UCSD-AML1 (cell line): ENCODE measurements around the gene IKBKG.
"Not testable (repeated sequence)": the region's sequence is repeated elsewhere in the genome, so short reads cannot be mapped to it uniquely, and the experiment has no call there.

Source experiments
- DNase-seq: peaks from one replicate; lab custom pipeline; 2025; ENCODE audit not compliant: unreplicated experiment; lab: John Stamatoyannopoulos, UW

Gene IKBKG

DNA sequence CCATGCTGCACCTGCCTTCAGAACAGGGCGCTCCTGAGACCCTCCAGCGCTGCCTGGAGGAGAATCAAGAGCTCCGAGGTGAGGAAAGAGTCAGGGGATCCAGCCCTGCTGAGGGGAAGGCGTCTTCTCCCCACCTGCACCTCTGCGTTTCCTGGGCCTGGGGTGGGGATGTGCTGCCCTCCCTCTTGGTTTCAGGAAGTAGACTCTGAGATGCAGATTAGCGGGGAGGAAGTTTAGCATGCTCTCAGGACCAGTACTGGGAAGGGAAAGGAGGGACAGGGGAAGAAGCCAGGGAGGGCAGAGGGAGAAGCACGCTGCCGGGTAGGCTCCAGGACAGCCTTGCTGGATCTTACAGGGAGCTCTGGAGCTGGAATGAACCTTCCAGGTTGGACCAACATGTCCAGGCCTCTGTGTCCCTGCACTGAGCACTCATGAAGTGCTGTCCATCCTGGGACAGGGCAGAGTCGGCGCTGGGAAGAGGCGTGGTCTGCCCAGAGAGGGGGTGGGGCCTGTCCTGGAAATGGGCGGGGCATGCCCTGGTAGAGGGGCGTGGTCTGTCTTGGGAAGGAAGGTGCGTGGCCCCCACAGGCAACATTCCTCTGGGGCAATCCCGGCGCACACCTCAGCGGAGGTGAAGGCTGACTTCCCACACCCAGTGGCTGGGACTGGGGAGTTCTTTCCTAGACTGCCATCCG, 4.8 kb downstream of the IKBKG start:
- not testable (repeated sequence) for DNase-seq

GRCh38 chrX:154558060-154558690, 10.8 kb downstream of the IKBKG start:
- not testable (repeated sequence) for DNase-seq

GRCh38 chrX:154558896-154559295, 11.5 kb downstream of the IKBKG start:
- DNase-seq: not testable (repeated sequence)

DNA sequence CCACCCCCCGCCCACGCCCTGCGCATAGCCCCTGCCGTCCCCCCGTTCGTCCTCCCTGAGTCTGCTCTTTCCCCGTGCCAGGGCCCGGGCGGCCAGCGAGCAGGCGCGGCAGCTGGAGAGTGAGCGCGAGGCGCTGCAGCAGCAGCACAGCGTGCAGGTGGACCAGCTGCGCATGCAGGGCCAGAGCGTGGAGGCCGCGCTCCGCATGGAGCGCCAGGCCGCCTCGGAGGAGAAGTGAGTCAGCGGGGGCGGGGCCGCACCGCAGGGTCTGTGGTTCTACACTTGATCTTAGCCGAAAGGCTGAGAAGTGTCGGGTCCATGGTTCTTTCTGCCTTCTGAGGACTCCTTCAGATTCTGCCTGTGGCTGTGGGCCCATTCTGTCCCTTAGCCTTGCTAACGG, 12.9 kb downstream of the IKBKG start:
- DNase-seq: not testable (repeated sequence)

GRCh38 chrX:154562295-154562694, 14.9 kb downstream of the IKBKG start:
- DNase-seq: not testable (repeated sequence)

- DNase-seq: not testable (repeated sequence)
Observed at GRCh38 chrX:154570361-154570760, 22.9 kb downstream of the IKBKG start.

DNA sequence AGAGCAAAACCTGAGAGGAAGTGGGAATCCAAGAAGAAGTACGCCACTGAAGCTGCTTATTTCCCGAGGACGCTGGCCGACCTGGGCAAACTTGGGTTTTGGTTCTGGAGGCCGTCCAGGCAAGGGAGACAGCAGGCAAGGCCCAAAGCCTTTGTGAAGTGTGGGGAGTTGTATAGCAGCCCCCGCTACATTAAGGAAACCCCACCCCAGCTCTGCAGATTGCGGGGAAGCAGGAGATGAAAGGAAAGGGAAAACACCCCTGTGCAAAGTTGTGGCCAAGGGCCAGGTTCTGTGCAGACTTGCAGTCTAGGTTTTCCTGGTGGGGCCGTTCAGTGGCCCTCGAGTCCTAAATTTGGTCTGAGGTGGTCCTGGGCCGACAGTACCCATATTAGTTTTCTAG, 25.6 kb downstream of the IKBKG start:
- DNase-seq: not testable (repeated sequence)

DNA sequence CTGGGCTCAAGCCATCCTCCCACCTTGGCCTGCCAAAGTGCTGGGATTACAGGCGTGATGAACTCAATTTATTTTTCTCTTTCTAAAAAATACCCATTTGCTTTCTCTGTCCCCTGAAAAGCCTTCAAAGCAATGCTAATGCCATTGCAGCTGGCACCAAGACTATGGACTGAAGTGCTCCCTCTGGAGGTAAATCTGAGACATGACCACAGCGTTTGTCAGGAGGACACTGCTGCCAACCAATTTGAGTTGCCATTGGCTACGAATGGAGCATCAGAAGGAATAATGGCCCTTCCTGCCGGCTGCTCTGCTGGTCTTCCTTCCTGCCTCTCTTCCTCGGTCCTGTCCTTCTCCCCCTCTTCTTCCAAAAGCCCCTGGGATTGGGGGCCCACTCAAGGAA, 27.7 kb downstream of the IKBKG start:
- DNase-seq: not testable (repeated sequence)

DNA sequence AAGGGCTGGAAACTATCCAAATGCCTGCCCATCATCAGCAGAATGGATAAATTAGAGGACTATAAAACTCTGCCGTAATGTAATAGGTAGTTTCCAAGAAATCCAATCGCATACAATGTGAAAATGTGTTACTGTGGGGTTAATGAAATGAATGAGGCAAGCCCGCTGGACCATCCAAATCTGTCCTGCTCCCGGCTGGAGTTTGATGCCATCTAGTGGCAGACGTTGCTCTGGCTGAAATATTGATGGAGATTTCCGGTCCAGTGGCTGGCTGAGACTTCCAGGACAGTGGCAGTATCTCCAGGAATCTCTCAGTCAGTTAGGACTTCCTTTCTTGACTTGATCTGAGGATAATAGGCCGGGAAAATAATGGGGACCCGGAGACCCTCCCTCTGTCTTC, 35.6 kb downstream of the IKBKG start:
- DNase-seq: not testable (repeated sequence)

DNA sequence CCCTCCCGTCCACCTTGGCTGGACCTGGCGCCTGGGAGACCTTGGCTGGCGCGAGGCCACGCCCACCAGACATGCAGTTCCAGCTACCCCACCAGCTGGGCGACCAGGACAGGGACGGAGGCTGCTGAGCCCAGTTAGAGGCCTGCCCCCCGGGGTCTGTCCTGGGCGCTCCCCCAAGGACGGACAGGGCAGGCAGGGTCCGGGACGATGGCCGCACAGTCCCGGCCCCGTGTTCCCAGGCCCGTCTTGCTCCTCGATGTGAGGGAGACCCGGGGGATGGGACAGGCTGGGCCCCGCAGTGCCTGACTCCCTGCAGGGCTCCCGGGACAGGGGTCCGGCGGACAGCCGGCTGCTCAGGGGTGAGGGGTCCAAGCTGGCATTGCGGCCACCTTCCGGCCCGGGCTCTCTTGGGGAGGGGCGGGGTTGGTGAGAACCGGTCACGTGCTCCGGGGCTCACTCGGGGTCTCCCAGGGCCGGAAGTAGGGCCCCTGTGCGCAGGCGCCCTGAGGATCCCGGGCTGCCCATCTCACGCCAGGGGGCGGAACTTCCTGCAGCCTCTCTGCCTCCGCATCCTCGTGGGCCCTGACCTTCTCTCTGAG, 37.3 kb downstream of the IKBKG start, which contains the start of gene CTAG1A:
Gene CTAG1A (plus strand): TSS at position 549 of the 599 bp plus-strand sequence. CDS start 74 bp downstream, outside the sequence.
- DNase-seq: not testable (repeated sequence)

DNA sequence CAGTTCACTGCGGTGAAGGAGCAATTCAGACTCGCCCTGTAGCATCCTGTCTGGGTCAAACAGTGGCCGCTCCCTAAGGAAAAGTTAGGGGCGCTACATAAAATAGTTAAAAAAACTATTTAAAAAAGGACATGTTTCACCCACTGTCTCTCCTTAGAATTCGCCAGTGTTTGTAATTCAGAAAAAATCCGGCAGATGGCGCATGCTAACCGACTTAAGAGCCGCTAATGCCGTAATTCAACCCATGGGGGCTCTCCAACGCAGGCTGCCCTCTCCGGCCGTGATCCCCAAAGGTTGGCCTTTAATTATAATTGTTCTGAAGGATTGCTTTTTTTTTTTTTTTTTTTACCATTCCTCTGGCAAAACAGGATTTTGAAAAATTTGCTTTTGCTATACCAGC, 43.0 kb downstream of the IKBKG start:
- not testable (repeated sequence) for DNase-seq

- DNase-seq: no peak
Observed at GRCh38 chrX:154592505-154592904, 45.1 kb downstream of the IKBKG start.

- no peak for DNase-seq
Observed at GRCh38 chrX:154593201-154593600, 45.8 kb downstream of the IKBKG start.

GRCh38 chrX:154594491-154594890, 47.1 kb downstream of the IKBKG start:
- DNase-seq: no peak

DNA sequence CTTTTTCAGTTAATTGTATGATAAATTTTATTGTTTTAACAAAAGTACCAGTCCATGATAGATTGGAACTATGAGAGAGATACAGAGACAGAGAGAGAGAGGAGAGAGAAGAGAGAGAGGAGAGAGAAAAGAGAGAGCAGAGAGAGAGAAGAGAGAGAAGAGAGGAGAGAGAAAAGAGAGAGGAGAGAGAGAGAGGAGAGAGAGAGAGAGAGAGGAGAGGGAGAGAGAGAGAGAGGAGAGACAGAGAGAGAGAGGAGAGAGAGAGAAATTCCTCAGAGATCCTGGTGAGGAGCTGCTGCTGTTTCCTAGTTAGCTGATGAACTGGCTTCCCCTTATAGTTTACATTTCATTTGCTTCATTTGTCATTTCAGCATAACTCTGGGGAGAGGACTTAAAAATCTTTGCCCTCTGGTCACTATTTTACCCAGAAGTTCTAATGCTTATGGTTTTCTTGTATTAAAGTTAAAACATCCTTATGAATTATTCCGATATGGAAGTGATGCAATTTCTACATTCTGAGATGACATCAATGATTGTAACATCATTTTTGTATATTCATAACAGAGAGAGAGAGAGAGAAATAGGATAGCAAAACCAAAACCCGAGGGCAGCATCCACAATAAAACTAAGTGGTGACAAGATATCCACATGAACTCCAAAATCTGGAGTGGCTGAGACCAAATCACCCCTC, 48.3 kb downstream of the IKBKG start:
- DNase-seq: no peak

GRCh38 chrX:154596290-154596929, 49.0 kb downstream of the IKBKG start:
- DNase-seq: no peak

GRCh38 chrX:154597221-154597620, 49.8 kb downstream of the IKBKG start:
- DNase-seq: no peak

GRCh38 chrX:154598656-154599055, 51.2 kb downstream of the IKBKG start:
- no peak for DNase-seq

- DNase-seq: no peak
Observed at GRCh38 chrX:154599531-154599930, 52.1 kb downstream of the IKBKG start.

- DNase-seq: no peak
Observed at GRCh38 chrX:154600759-154601374, 53.4 kb downstream of the IKBKG start.

DNA sequence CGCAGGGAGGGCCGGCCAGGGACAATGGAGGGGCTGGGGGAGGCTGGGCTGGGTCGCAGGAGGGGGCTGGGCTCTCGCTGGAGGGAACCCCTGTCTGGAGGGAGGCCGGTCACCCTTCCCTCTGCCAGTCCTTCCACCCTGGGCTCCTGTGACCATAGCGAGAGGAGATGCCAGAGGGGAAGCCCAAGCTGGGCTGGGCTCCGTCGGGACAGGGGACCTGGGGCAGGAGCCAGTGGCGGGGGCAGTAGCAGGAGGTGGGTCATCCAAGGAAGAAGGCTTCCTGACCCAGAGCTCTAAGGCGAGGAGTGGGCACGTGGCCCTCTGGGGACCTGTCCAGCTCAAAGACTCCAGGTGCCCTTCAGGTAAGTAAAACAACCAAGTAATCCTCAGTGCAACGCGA, 54.8 kb downstream of the IKBKG start:
- no peak for DNase-seq
